HepG2 (cell line): Measurements from ENCODE around the gene P2RY11. TPM values are rescaled to one million over a fixed set of nuclear protein-coding genes. Genes with fewer than 3 reads are reported as not detected.

Experiments used
- ASH2L ChIP-seq: fragments of 300-600, 200-600 bp; sonication (generic); IDR thresholded peaks from 2 replicates; pipeline ENCODE4 v1.7.0; 2017; ENCODE audit warnings: low read depth, mild to moderate bottlenecking, moderate library complexity, mixed read lengths, low read length; ENCODE audit not compliant: insufficient read length
- ATRX ChIP-seq: sonication (generic); formaldehyde crosslinking; IDR thresholded peaks from 2 replicates; pipeline ENCODE4 v1.4.0; 2020; ENCODE audit warnings: missing genetic modification reagents, borderline replicate concordance
- CBFB ChIP-seq: sonication (generic); formaldehyde crosslinking; IDR thresholded peaks from 2 replicates; pipeline ENCODE4 v1.4.0; 2020; ENCODE audit warnings: missing genetic modification reagents
- DZIP1 ChIP-seq: sonication (generic); formaldehyde crosslinking; IDR thresholded peaks from 2 replicates; pipeline ENCODE4 v1.5.0; 2020; ENCODE audit warnings: mild to moderate bottlenecking, missing genetic modification reagents
- HINFP ChIP-seq: sonication (generic); formaldehyde crosslinking; IDR thresholded peaks from 2 replicates; pipeline ENCODE4 v1.4.0; 2020; ENCODE audit warnings: low read depth, mild to moderate bottlenecking, missing genetic modification reagents
- IRX3 ChIP-seq: sonication (generic); formaldehyde crosslinking; IDR thresholded peaks from 2 replicates; pipeline ENCODE4 v1.8.1; 2023; ENCODE audit warnings: mild to moderate bottlenecking, low read depth, missing genetic modification reagents, borderline replicate concordance
- MXD4 ChIP-seq: IDR thresholded peaks from 2 replicates; pipeline ENCODE4 v1.6.1; 2016; ENCODE audit warnings: mild to moderate bottlenecking, missing biosample characterization, missing genetic modification reagents
- NAIF1 ChIP-seq: sonication (generic); formaldehyde crosslinking; IDR thresholded peaks from 2 replicates; pipeline ENCODE4 v1.5.0; 2020; ENCODE audit warnings: mild to moderate bottlenecking, missing genetic modification reagents, borderline replicate concordance
- RBM22 ChIP-seq: fragments of 200-400 bp; formaldehyde crosslinking; optimal IDR thresholded peaks from 2 replicates; pipeline ENCODE3; 2017; ENCODE audit warnings: mild to moderate bottlenecking, low read length, moderate library complexity
- ZBTB43 ChIP-seq: sonication (generic); formaldehyde crosslinking; conservative IDR thresholded peaks from 2 replicates; pipeline ENCODE4 v1.4.0; 2020; ENCODE audit warnings: missing genetic modification reagents
- ZFP82 ChIP-seq: sonication (generic); formaldehyde crosslinking; IDR thresholded peaks from 2 replicates; pipeline ENCODE4 v1.5.1; 2020; ENCODE audit warnings: mild to moderate bottlenecking, missing genetic modification reagents, borderline replicate concordance
- ZHX2 ChIP-seq, 2 experiments: sonication (generic) in 1 of 2; formaldehyde crosslinking in 1 of 2; IDR thresholded peaks; 2 replicates each; pipeline versions ENCODE4 v1.6.1 to v1.9.0; 2014 to 2022; ENCODE audit warnings: antibody characterized with exemption in 1 of 2, borderline replicate concordance in 1 of 2, inconsistent platforms in 1 of 2, low read depth in 1 of 2, missing genetic modification reagents in 1 of 2
- ZNF10 ChIP-seq: sonication (generic); formaldehyde crosslinking; IDR thresholded peaks from 2 replicates; pipeline ENCODE4 v1.4.0; 2020; ENCODE audit warnings: mild to moderate bottlenecking, low read depth, missing genetic modification reagents, borderline replicate concordance
- ZNF143 ChIP-seq: sonication (generic); formaldehyde crosslinking; IDR thresholded peaks from 2 replicates; pipeline ENCODE4 v1.4.0; 2020; ENCODE audit warnings: missing genetic modification reagents
- ZNF501 ChIP-seq: sonication (generic); formaldehyde crosslinking; IDR thresholded peaks from 2 replicates; pipeline ENCODE4 v1.5.1; 2020; ENCODE audit warnings: mild to moderate bottlenecking, moderate library complexity, missing genetic modification reagents
- polyA plus RNA-seq, 8 experiments: library from polyadenylated mRNA; depleted of rRNA in 3 of 8; stranded (reverse) in 7 of 8; unstranded in 1 of 8; fragments of >200 nt; fragmentation: Illumina TruSeq in 4 of 8; extraction: Trizol in 4 of 8; gene quantifications; 2 replicates each; pipeline versions ENCODE4 v1.2.1 to v1.2.3, GENCODE V29; 2011 to 2016; ENCODE audit warnings: low read depth in 4 of 8, missing spikeins in 1 of 8, mixed read lengths in 1 of 8; ENCODE audit not compliant: insufficient read depth in 1 of 8
- total RNA-seq, 5 experiments: library from RNA; depleted of rRNA; stranded (reverse); fragments of >200 nt; fragmentation: Illumina TruSeq; extraction: Trizol; gene quantifications; 2 replicates each; pipeline ENCODE4 v1.2.3, GENCODE V29; 2016; ENCODE audit warnings: low read depth in 1 of 5

The P2RY11 gene
- total and polyA plus RNA-seq, 2 of the 13 experiments (the other 11 are each of a cell fraction or from before 2014, with no cell fraction given) = 4.0 to 7.8 TPM

GRCh38 chr19:10106100-10106936 is 5.2 kb upstream of the P2RY11 start, which contains the start of gene PPAN (continued):
- no peak for TF ChIP-seq ZNF10 (CRISPR knock-in tag)
- peak; percentile 86 for TF ChIP-seq ASH2L
- TF ChIP-seq CBFB (CRISPR knock-in tag) = peak; percentile 59; the same call in 1 of the 2 replicates
- TF ChIP-seq DZIP1 (CRISPR knock-in tag) = 0 out of 2 replicates have a peak, but pooled peaks have one; percentile 82
- TF ChIP-seq HINFP (CRISPR knock-in tag) = peak; percentile 79
- TF ChIP-seq ZBTB43 (CRISPR knock-in tag) = peak; percentile 63
- TF ChIP-seq ZNF501 (CRISPR knock-in tag) = peak; percentile 96
- peak; percentile 69; the same call in 1 of the 2 replicates for TF ChIP-seq ZNF143 (CRISPR knock-in tag)
- peak; percentile 99 for TF ChIP-seq MXD4 (CRISPR knock-in tag)
- TF ChIP-seq ZHX2 (IDR thresholded peaks at IDR 0.05; ENCODE audit: low read depth) = peak; percentile 80
- TF ChIP-seq ZHX2 (CRISPR knock-in tag; IDR thresholded peaks at IDR 0.05; ENCODE audit: borderline replicate concordance) = no peak
- TF ChIP-seq ZFP82 (CRISPR knock-in tag) = peak; percentile 96; the same call in 1 of the 2 replicates
- TF ChIP-seq IRX3 (CRISPR knock-in tag) = 0 out of 2 replicates have a peak, but pooled peaks have one; percentile 66
- peak; percentile 99 for TF ChIP-seq RBM22
- TF ChIP-seq NAIF1 (CRISPR knock-in tag) = no peak
- TF ChIP-seq ATRX (CRISPR knock-in tag) = no peak
